NB4 (cell line): ENCODE results near the gene ALX1.
"Not testable (repeated sequence)": the region's sequence is repeated elsewhere in the genome, so short reads cannot be mapped to it uniquely, and the experiment has no call there.

Experiments used
- CTCF ChIP-seq: IDR thresholded peaks from one replicate; pipeline ENCODE4 v1.5.1; 2012; ENCODE audit warnings: low read depth, low read length
- POLR2A ChIP-seq: IDR thresholded peaks from 2 replicates; pipeline ENCODE4 v1.6.1; 2011; ENCODE audit warnings: mild to moderate bottlenecking; ENCODE audit not compliant: insufficient read length; ENCODE audit errors: extremely low read depth

- not testable (repeated sequence) for TF ChIP-seq CTCF, POLR2A
Observed at GRCh38 chr12:85317866-85318636, 38.0 kb downstream of the ALX1 start.
